Left renal cortex interstitium (tissue), 4 donors: ENCODE data around the gene EML1. TPM values are rescaled to one million over a fixed set of nuclear protein-coding genes. Genes with fewer than 3 reads are reported as not detected.

Source experiments
- DNase-seq, 4 donors: peaks; one replicate each; pipeline ENCODE4 v3.0.0-alpha.2; 2013; ENCODE audit warnings: low read depth in 4 of 4, low spot score in 2 of 4, missing footprints in 1 of 4
- polyA plus RNA-seq, 4 donors: library from polyadenylated mRNA; unstranded; fragments of 120-200 nt; gene quantifications; one replicate each; pipeline ENCODE4 v1.2.1, GENCODE V29; 2013; ENCODE audit not compliant: insufficient read length in 4 of 4

The EML1 gene
- polyA plus RNA-seq, 4 donors, result 26.6 to 37.5 (median 35.1) TPM

DNA sequence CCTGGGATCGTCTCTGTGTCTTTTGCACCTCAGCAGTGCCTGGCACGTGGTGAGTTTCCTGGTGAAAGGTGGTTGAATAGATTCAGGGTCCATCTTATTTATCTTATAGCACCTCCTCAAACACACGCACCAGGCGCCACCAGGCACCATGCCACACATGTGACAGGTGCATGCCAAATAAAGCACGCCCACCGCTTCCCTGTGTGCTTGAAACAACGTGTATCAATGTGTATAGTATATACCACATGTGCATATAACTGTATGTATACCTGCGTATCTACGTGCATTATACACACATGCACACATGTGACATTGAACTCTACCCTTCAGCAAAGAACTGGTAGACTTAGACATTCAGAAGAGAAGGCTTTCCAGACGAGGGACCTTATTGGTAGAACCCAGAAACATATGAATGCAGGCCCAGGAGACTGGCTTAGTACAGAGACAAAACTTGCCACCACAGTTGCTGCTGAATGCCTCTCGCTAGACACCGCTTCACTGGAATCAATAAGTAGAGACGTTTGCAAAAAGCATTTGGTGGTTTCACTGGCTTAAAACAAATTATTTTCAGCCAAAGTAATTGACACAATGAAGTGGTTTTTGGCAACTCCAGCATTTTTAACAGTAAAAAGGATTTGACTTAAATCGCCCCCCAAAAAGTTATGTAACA, 10.0 kb downstream of the EML1 start:
- no peak for DNase-seq

DNA sequence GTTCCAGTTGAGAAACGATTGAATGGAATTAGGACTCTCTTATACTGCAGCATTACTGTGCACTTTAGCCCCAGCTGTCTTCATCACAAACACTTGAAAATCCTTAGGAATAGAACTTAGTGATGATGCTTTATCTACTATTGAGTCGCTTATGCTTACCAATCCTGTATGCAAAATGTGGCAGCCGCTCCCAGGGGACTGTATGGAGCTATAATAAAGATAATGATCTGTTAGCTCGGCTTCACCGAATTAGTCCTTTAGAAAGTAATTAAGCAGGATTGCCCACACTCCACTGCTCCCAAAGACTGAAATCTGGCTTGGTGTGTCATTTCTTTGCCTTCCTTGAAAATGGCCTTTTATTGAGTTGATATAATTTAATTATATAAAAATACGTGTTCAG, 10.6 kb downstream of the EML1 start:
- DNase-seq, result no peak

DNA sequence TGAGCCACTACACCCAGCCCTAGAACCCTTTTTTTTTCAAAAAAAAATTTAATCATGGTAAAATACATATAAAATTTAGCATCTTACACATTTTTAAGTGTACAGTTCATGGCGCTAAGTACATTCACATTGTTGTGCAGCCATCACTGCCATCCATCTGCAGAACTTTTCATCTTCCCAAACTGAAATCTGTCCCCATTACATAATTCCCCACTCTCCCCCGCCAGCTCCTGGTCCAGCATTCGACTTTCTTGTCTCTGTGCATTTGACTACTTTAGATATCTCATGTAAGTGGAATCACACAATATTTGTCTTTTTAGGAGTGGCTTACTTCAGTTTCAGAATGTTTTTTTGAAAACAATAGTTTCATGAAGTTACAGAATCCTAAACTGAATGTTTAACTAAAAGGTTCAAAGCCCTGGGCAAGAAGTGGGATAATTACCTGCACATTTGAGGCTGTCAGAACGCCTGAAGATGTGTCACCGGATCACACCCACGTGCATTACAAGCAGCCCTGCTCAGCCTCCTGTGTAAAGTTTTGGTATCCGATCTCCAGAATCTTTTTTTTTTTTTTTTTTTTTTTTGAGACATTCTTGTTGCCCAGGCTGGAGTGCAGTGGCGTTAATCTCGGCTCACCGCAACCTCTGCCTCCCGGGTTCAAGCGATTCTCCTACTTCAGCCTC, 12.7 kb downstream of the EML1 start:
- DNase-seq, result no peak

DNA sequence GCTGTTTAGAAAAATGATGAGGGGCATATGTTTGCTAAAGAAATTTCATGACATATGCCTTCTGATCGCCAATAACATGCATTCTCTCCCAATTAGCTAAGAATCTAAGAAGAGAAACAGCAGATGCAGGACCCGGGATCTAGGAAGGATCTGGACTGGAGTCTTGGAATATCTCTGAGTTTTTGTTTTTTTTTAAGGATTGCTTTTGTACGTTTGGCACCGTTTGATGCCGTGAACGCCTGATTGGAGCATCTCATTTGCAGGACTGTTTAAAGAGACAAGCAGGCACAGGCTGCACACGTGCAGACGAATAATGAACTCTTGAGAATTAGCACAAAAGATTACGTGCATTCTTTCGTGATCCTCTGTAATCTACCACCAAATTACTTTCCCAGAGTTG, 13.6 kb downstream of the EML1 start:
- DNase-seq, result no peak

DNA sequence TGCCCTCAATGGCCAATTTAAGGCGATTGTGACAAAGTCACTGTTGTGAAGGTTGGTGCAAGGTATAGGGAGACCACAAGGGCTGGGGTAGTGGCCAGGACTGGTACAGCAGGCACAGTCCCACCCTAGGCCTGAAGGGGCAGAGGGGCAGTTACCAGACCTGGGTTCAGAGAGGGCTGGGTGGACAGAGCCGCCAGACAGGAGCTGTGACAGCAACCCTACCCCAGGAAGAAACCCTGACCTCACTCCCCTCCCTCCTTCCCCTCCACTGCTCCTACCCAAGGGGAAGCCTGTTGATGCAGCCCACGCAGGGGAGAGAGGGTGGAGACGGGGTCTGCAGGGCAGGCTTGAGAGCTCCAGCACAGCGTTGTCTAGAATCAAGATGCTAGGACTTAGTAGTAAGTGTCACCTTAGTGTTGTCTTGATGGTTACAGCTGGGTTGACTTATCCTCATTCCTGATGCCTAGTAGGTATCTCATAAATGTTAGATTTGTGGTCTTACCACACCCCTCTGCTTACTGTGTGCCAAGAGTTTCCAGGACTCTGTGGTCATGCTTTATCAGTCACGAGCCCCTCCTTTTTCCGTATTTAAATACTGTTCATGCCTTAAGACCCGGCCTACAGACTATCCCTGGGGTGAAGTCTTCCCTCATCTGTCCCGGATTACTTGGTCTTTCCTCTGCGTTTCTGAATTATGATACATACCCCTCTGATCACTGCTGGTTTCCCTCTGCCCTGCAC, 14.4 kb downstream of the EML1 start:
- no peak for DNase-seq

DNA sequence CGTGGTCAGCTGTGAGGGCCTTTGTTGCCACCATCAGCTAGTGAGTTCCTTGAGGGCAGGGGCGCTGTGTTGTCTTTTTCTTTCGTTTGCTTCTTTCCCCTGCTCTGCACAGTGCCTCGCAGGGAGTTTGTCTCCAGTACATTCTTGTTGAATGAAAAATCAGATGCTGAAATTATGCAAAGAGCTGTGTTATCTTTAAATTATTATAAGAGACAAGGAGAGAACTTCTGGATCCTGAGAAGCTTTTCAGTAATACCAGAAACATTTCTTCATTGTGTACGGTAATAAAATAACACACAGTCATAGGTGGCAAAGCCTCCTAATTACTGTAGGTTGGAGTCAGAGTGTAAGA, 14.9 kb downstream of the EML1 start:
- DNase-seq, result no peak

DNA sequence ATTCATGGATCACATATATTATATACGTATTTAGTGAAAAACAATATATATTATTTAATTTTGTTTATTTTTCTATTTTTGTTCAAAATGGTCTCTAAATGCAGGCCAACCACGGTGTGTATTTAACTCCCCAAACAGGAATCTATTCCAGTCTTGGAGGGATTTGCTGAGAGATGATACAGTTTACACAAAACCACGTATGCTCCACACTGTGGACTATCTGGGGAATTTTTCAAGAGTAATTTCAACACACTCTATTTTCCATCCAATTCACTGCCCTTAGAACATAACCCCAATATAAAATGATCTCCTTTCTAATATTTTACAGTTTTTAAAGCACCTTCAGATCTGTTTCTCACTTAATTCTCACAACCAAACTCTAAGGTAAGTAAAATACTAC, 15.3 kb downstream of the EML1 start:
- no peak for DNase-seq

DNA sequence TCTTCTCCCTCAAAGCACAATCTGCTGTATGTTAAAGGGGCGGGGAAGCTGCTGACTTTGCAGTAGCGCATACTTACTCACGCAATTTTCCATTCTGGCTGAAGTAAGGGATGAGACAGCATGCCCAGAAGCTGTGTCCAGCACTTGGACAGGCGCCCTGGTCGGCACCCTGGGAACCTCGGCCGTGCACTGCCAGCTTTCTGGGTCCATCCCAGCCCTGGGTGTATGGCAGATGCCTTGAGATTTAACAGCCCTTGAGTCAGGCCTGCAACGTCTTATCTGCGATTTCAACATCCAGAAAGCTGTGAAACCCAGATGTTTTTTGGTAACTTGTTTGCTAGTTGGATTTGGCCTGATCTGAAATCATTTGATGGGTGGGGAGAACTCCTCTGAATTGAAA, 16.1 kb downstream of the EML1 start:
- no peak for DNase-seq

DNA sequence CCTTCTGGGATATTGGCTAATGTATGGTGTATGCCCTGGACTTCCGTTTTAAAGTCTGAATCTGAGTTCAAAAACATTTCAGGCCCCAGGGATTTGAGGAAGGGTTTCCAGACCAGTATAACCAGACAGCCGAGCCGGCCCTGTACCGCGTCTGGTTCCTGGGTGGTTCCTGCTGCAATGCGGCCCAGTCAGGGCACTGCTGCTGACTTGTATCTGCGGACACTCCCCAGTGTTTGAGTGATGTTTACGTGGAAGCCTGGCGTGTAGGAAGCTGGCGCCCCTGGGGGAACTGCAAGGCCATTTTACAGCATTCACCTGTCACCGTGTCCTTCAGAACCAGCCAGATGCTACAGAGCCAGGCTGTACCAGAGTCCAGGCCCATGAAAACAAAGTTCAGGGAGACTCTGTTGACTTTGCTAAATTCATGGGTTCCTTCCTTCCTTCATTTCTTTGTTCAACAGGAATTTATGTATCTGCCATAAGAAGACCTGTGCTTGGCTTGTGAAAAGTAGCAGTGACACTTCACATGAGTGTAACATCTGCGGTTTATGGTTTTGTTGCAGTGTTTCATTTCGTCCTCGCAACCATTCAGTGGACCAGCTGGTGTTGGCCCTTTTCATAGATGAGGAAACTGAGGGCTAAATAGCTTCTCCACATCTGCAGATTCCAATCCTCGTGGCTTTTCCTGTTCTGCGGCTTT, 16.8 kb downstream of the EML1 start:
- DNase-seq, result no peak

DNA sequence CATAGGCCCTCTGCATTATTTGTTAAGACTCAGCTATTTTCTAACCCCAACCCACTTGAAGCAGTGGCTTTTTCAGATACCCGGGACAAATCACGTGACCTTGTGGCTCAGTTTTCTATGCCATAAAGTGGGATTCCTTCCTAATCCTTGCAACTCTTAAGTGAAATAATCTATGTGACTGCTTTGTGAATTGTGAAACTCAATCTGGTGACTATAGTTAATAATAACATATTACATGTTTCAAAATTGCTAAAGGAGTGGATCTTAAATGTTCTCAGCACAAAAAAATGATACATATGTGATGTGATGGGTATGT, 17.3 kb downstream of the EML1 start:
- DNase-seq, result no peak

DNA sequence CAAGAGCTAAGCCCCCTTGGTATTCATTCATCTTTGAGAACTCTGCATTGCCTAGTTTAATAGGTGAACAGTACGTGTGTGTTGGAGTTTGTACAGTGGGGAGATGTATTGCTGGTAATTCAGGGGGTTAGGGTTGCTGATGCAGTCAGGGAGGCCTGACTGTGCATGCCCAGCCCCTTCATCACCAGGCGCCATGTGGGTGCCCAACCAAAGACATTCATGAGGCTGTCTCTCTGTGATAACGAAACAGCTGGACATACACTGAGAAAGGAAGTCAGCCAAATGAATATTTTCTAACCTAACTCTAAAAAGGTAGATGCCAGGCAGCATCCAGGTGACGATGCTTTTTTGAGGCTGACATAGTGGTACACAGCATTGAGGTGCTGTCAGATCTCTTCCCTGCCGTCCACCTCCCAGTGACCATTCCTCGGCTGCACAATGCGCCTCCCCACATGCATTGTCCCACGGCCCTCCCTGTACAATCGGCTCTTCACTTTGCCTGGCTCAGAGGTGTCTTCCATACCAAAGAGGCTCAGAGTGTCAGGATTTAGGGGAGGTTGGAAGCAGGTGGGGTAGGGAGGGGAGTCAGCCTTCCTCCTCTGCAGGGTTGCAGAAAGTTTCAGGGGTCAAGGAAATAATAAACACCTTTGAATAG, 19.0 kb downstream of the EML1 start:
- no peak for DNase-seq

DNA sequence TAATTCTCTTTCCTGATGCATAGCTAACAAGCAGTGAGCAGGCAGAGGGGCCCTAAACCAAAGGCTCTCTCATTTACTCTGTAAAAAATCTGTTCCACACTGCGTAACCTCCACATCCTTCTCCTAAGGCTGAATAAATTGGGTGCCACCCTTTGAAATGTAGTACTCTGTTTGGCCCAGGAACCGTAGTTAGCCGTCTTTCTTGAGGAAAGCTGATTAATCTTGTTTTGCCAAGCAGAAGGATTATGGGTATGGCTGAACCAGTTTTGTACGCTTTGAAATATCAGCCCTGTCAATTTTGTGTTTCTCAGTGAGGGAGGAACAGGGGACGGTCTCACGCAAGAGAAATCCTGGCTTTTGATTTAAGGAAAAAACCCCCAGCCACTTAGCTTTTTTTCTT, 19.7 kb downstream of the EML1 start:
- DNase-seq, result no peak

DNA sequence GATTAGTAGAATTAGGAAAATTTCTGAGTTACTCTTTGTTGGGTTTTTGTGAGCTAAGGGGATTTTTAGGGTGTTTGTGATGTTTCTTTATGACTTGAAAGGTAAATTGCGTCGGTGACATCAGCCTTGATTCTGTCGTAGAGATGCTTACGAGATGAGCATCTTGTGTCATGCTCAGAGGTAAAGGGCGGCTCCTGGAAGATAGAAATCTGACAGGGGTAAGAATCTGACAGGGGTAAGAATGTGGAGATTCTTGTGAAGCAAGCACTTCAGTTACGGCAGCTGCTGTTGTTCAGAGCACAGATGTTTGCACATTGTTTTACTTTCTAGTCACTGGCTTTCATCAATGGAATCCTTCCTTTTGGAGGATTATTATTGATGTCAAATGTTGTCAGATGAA, 22.5 kb downstream of the EML1 start:
- no peak for DNase-seq

DNA sequence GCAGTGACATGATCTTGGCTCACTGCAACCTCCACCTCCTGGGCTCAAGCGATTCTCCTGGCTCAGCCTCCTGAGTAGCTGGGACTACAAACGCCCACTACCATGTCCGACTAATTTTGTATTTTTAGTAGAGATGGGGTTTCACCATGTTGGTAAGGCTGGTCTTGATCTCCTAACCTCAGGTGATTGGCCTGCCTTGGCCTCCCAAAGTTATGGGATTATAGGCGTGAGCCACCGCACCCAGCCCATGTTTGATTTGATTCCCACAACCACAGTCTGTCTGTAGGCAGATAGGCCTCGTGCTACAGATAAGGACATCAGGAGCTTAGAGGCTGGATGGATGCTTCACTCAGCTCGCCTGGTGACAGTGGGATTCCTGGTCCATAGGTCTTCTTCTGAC, 23.0 kb downstream of the EML1 start:
- DNase-seq, result no peak

DNA sequence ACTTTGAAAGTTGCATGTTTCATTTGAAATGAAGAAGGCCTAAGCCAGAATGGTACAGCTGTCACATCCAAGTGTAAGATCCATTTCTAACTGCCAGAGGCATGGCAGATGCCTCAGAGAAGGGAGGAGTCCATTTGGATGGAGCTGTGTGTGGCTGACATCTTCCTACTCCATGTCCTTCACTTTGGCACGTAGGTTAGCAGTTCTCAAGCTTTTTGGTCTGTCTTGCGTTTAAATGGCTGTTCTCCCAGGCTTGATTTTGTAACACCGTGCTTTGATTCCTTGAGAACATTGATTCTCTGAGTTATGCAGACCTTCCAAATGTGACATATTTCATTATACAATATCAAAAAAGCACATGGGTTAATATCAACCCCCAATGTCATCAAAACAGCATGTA, 23.4 kb downstream of the EML1 start:
- DNase-seq, result no peak

DNA sequence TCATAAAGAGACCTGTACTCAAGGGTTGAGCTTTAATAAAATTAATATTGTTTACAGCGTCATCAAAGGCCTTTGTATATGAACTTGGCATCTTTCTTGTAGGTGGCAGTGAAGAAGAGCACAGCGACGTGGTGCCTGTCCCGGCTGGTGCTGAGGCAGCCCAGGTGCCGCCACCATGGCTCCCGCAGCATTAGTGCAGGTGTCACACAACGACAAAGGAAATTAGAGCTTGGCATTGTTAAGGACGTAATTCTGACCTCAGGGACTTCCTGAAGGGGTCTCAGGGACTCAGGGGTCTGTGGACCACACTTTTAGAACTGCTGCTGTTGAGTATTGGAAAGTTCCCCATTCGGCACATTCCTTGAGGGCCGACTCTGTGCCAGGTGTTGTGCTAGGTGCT, 24.1 kb downstream of the EML1 start:
- no peak for DNase-seq

DNA sequence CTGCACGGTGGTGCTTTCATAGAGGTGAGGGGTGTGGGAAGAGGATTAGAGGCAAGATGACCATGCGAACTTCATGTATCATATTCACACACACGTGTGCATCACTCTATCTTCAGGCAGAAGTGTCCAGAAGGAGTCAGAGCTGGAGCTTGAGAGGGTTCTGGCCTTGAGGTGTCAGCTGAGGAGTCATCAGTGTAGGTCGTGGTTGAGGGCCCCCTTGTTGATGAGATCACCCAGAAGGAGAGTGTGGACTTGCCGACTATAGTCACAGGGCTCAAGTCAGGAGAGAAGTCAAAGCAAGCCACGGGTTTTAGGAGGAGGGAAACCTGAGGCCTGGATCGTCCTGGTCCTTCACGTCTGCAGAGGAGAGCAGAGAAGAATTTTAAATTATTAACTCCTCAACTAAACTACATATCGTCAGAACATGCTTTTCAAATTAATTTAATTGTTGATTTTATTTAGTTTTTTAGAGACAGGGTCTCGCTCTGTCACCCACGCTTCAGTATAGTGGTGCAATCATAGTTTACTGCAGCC, 25.4 kb downstream of the EML1 start:
- no peak for DNase-seq

DNA sequence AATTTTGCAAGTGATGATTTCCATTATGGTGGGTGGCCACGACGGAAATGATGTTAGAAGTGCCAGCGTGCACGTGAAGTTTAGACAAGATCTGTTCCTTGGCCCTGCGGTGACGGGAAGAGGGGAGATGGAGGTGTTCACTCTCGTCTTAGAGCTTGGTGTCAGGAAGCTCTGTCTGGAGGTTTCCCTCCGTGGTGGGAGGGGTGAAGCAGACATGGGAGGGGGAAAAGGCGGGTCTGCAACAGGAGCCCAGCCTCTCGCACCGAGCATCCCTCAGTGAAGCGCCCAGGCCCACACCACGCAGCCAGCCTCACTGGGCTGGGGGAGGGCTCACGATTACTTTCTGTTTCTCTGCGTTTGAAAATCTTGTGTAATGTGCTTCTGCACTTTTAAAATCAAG, 26.3 kb downstream of the EML1 start:
- no peak for DNase-seq

DNA sequence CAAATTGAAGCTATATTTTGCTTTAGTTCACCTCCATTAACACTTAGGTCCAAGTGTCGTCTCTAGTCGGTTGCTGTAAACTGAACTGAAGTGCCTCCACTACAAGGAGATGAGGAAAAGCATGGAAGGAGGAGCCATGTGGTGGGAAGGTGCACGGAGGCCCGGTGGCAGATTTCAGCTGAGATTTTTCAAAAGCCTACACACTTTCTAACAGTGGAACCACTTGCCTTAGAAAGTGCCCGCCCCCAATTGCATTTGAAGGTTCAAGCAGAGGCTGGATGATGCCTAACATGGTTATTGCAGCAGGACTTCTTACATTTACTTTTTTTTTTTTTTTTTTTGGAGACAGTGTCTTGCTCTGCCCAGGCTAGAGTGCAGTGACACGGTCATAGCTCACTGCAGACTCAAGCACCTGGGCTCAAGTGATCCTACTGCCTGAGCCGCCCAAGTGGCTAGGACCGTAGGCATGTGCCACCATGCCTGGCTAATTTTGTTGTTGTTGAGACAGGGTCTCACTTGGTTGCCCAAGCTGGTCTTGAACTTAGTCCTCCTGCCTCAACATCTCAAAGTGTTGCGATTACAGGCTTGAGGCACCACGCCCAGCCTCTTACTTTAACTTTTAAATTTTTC, 27.6 kb downstream of the EML1 start:
- DNase-seq, result no peak
